GM19351 (cell line): ENCODE measurements around the gene ST6GALNAC5.
"Not testable (repeated sequence)": the region's sequence is repeated elsewhere in the genome, so short reads cannot be mapped to it uniquely, and the experiment has no call there.

Experiments
- ATAC-seq: cut with Tn5 transposase; IDR thresholded peaks from one replicate; pipeline ENCODE4 v1.9.1; 2021; ENCODE audit warnings: mild to moderate bottlenecking, moderate library complexity; ENCODE audit not compliant: unreplicated experiment

Gene ST6GALNAC5

GRCh38 chr1:76867342-76868130 lies at the start of gene ST6GALNAC5:
TSS of gene ST6GALNAC5 (plus strand) at chr1:76867480.
- ATAC-seq: no peak

DNA sequence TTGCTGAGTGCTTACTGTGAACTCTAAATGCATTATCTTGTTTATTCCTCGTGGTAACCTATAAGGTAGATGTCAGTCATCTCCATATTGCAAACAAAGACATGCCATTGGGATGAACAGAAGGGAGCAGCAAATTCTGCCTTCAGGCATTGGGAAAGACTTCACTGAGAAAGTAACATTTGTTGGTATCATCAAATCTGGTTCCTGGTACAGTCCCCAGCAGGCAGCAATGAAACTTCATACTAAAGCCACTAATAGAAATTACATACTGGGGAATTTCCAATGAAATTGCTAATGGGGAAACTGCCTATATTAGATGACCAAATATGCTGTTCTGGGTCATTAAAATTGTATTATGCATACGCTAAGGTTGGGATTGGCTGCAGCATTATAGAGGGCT lies 47.3 kb upstream of the ST6GALNAC5 start:
- ATAC-seq: no peak

DNA sequence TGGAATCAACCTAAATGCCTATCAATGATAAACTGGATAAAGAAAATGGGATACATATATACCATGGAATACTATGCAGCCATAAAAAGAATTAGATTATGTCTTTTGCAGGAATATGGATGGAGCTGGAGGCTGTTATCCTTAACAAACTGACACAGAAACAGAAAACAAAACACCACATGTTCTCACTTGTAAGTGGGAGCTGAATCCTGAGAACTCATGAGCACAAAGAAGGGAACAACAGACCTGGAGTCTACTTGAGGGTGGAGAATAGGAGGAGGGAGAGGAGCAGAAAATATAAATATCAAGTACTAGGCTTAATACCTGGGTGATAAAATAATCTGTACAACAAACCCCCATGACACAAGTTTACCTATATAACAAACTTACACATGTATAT lies 44.3 kb upstream of the ST6GALNAC5 start:
- not testable (repeated sequence) for ATAC-seq

- no peak for ATAC-seq
Observed at GRCh38 chr1:76824106-76824505, 43.2 kb upstream of the ST6GALNAC5 start.

GRCh38 chr1:76826072-76826845 lies 41.0 kb upstream of the ST6GALNAC5 start:
- no peak for ATAC-seq

GRCh38 chr1:76827066-76827465 lies 40.2 kb upstream of the ST6GALNAC5 start:
- no peak for ATAC-seq

DNA sequence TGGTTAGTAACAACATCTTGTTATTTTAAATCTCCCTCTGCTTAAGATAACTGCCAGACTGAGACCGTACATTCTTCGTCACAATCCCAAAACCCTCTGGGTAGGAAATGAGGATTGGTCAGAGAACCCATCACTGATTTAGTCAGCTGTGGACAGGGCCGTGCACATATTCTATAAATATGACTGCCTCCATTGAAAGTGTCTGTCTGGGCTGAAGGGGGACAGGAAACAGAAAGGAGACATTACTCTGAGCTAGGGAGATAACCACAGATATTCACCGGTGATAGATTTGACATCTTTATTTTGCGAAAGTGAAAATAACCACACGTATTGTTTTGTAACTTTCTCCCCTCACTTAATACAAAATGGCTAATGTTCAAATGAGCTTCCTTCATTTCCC lies 36.9 kb upstream of the ST6GALNAC5 start:
- ATAC-seq: peak; percentile 91

- no peak for ATAC-seq
Observed at GRCh38 chr1:76832521-76832920, 34.8 kb upstream of the ST6GALNAC5 start.

GRCh38 chr1:76833151-76833550 lies 34.1 kb upstream of the ST6GALNAC5 start:
- ATAC-seq: no peak

DNA sequence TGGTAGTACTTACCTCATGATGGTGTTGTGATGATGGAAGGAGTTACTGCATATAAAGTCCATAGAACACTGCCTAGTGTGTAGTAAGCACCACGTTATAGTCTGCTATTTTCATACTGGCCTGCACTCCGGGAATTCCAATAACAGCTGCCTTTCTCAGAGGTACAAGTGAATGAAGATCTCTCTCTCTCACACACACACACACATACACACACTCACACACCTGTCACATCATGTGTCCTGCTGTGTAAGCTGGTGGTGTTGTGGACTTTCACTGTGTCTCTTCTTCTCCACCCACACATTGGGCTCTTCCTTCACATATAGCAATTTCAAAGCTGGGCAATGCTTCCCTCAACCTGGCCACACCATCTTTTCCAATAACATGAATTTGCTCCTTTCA lies 33.4 kb upstream of the ST6GALNAC5 start:
- ATAC-seq: no peak

GRCh38 chr1:76835203-76835602 lies 32.1 kb upstream of the ST6GALNAC5 start:
- ATAC-seq: no peak

DNA sequence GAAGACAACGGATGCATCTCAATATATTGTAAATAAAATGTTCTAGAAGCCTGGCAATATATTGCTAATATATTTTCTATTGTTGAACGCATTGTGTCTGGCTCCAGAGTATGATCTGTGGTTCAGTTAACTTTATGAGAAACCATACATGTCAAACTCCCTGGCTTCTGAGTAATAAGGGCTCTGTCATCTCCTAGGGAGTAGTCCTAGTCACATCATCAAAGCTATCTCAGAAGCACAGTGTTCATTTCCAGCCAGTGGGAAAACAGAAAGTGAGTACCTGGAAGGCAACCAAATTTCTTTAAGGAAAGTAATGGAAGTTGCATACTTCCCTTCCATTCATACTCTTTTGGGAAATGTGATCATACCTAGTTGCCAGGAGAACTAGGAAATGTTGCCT lies 27.0 kb upstream of the ST6GALNAC5 start:
- ATAC-seq: no peak

DNA sequence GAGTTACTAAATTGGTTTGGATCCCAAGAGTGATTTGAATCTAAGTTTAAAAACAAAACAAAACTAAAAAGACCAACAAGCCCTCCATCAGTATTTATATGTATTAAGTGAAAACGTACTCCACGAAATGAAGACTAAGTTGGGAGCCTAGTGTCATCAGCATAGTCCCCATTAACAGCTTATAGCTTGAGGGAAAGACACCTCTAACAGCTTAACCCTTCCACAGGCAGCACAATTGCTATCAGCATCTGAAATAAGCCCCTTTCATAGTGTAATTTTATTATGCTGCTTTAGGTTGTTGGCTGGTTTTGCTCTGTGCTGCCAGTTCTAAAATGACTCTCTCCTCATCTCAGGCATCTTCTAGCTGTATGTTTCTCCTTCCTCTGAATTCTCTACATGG lies 25.8 kb upstream of the ST6GALNAC5 start:
- no peak for ATAC-seq

DNA sequence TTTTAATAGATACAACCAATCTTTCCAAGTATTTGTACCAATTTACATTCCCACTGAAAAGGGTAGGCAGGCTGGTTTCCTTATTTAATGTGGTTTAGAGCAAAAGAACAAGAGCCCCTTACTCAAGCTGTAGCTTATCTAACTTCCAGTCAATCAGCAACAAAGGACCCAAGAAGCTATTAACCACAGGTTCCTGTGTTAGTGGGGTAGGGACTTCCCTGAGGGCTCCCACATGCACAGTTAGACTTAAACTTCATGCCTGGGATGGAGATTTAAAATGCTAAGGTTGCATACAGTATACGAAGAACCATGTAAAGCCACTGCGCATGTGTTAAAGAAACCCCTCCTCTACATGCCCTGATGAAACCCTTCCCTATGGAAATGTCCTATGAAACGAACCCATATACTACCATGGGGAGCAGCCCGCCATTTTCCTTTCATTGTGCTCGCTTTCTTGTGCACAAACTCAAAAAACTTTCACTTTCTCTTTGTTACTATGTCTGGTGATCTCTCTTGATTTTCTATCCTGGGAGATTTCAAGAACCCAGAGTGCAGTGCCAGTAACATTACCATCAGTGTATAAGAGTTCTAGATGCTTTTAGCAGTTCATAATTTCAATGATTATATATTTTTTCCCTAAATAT lies 23.3 kb upstream of the ST6GALNAC5 start:
- ATAC-seq: no peak

GRCh38 chr1:76854255-76854654 lies 13.0 kb upstream of the ST6GALNAC5 start:
- no peak for ATAC-seq

DNA sequence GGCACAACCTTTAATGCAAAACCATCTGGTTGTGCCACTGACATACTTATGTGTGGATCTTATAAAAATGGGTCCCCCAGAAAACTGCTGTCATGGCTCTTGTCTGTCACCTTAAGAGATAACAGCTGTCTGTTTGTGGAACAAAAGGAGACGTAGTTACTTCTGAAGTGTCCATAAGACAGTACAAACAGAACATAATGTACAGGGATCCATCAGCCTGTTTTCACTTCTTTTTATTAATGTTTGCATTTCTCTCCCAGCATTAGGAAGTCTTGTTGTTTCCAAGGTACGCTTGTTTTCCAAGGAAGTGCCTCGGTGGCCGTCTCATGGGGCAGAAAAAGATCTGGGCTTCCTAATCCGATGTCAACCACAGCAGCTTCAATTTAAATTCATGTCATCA lies 11.2 kb upstream of the ST6GALNAC5 start:
- ATAC-seq: no peak

DNA sequence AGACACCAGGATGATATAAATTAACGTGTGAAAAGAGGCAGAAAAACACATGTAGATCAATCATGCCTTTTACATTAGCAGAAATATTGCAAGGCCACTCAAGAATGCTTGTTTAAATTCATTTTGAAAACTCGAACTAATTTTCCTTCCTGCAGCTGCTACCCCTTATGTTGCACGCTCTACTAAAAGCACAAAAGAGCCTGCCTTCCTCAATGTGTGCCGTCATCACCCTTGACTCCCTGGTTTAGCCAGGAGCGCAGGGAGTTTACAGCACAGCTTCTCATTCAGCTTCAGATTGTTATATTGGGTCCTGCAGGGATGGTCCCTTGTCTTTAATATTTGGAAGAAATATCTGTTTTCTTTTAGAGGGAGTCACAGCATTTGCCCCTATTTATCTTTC lies 10.1 kb upstream of the ST6GALNAC5 start:
- no peak for ATAC-seq

DNA sequence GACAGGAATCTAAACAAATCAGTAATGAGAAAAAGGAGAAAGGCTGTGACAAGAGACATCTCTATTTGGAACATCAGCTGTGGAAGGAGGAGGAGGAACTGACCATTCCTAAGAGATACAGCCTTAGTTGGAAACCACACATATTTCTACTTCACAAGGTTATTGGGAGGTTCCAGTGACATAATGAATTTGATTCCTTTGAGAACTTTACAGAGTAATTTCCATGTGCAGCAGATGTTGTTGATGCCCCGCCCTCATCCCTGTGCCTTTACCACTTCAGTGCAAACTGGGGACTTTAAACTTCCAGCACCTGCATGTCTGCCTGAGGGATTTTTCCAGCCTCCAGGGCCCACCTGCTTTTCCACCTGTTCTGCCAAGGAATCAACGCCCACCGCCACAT lies 9.3 kb upstream of the ST6GALNAC5 start:
- no peak for ATAC-seq

- no peak for ATAC-seq
Observed at GRCh38 chr1:76861149-76861548, 6.1 kb upstream of the ST6GALNAC5 start.

GRCh38 chr1:76862447-76862846 lies 4.8 kb upstream of the ST6GALNAC5 start:
- ATAC-seq: no peak

- ATAC-seq: no peak
Observed at GRCh38 chr1:76864383-76864782, 2.9 kb upstream of the ST6GALNAC5 start.
